A673 (cell line): ENCODE data around the gene NEK9. TPM values are rescaled to one million over a fixed set of nuclear protein-coding genes. Genes with fewer than 3 reads are reported as not detected.

Experiments used
- BruUV-seq: library from RNA; stranded (reverse); fragments of 400-500 nt; replicated peaks from 2 replicates; lab custom pipeline; 2021; lab: Mats Ljungman, UMichigan
- CTCF ChIA-PET: fragments of 300-600 bp; sonication (Branson Sonifier 250); formaldehyde crosslinking; loops from one replicate; lab custom pipeline; 2022; ENCODE audit warnings: antibody characterized with exemption; lab: Charles Lee
- POLR2A ChIA-PET: fragments of 300-600 bp; sonication (Branson Sonifier 250); formaldehyde crosslinking; loops from one replicate; lab custom pipeline; 2022; ENCODE audit warnings: antibody characterized with exemption; ENCODE audit not compliant: low non-redundant PET; lab: Charles Lee
- DNase-seq: peaks from one replicate; pipeline ENCODE4 v3.0.0-alpha.2; 2015; ENCODE audit warnings: low spot score
- H3K27ac ChIP-seq: fragments of 200-600 bp; sonication (generic); 2 replicates; pipeline ENCODE4 v1.5.1; 2016; ENCODE audit warnings: mixed run types, low read depth, mild to moderate bottlenecking, mixed read lengths, antibody characterized with exemption, low read length; ENCODE audit not compliant: poor library complexity, severe bottlenecking
- H3K27me3 ChIP-seq: fragments of 200-600 bp; sonication (generic); replicated peaks from 2 replicates; pipeline ENCODE4 v1.6.1; 2017; ENCODE audit warnings: mixed run types, low read depth, mild to moderate bottlenecking, mixed read lengths, antibody characterized with exemption, low read length; ENCODE audit not compliant: insufficient read depth, poor library complexity
- H3K36me3 ChIP-seq: fragments of 200-600 bp; sonication (generic); 2 replicates; pipeline ENCODE4 v1.6.1; 2016; ENCODE audit warnings: mixed run types, mild to moderate bottlenecking, mixed read lengths, antibody characterized with exemption, low read length; ENCODE audit not compliant: insufficient read depth, poor library complexity, severe bottlenecking
- H3K4me1 ChIP-seq: fragments of 200-600 bp; sonication (generic); 2 replicates; pipeline ENCODE4 v1.6.1; 2017; ENCODE audit warnings: mixed run types, mild to moderate bottlenecking, mixed read lengths, antibody characterized with exemption, low read length; ENCODE audit not compliant: insufficient read depth, poor library complexity, severe bottlenecking
- H3K4me3 ChIP-seq: fragments of 200-600 bp; sonication (generic); 2 replicates; pipeline ENCODE4 v1.5.1; 2016; ENCODE audit warnings: low read depth, mixed run types, mild to moderate bottlenecking, mixed read lengths, low read length; ENCODE audit not compliant: poor library complexity, severe bottlenecking
- H3K9me3 ChIP-seq: fragments of 200-600 bp; sonication (generic); 2 replicates; pipeline ENCODE4 v1.6.1; 2016; ENCODE audit warnings: mixed run types, low read depth, mild to moderate bottlenecking, mixed read lengths, antibody characterized with exemption, low read length; ENCODE audit not compliant: poor library complexity, severe bottlenecking
- CTCF ChIP-seq: fragments of 300-800, 200-600 bp; sonication (generic); conservative IDR thresholded peaks from 2 replicates; pipeline ENCODE4 v1.5.1; 2017; ENCODE audit warnings: low read depth, mild to moderate bottlenecking, antibody characterized with exemption, low read length, moderate library complexity, mixed read lengths
- EZH2 ChIP-seq: fragments of 200-600 bp; sonication (generic); IDR thresholded peaks from 2 replicates; pipeline ENCODE4 v1.6.1; 2017; ENCODE audit warnings: borderline replicate concordance, low read depth, mild to moderate bottlenecking, mixed read lengths, antibody characterized with exemption, low read length; ENCODE audit not compliant: poor library complexity, severe bottlenecking
- intact Hi-C: fragments of 100-400 bp; cut with micrococcal nuclease; formaldehyde crosslinking; loops from one replicate; pipeline ENCODE4 v1.10.0; 2022; ENCODE audit not compliant: unreplicated experiment
- total RNA-seq: library from RNA; stranded (reverse); gene quantifications from 2 replicates; pipeline ENCODE4 v1.2.3, GENCODE V29; 2021

The NEK9 gene
- total RNA-seq, 1 experiment from 2014 or later = 75.8 TPM

DNA sequence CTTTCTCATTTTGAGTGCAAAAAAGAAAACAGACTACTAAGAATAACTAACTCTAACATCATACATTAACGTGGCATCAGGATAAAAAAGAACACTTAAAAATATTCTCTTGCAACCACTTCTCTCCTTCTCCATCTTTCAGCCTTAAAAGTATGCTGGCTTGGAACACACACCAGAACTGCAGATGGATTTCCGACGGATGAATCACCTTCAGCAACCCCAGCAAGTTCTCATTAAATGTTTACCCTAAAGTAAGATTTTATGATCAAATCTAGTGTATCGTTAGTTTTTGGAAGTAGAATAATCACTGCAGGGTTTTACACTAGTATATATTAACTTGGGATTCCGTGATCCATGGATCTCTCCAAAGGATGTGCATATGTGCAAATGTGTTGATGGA is 1.2 kb downstream of the NEK9 start:
- no peak for DNase-seq
- POLR2A ChIA-PET = no interaction called here
- intact Hi-C loops = loop anchor here (10.0 kb wide), 1 partner anchor 439 kb away; no protein-coding TSS in a partner anchor
- no peak for TF ChIP-seq EZH2
- no peak for TF ChIP-seq CTCF
- Histone ChIP-seq H3K4me3 (peak overlapping the region; percentile 69), H3K27me3 (no peaks in the 10 kb centered on the region), H3K27ac (no peak overlapping the region), H3K4me1 (peaks cover 20% of the 10 kb centered on the region), H3K36me3 (peaks cover 4% of the 10 kb centered on the region), H3K9me3 (no peaks in the 10 kb centered on the region)
- no TSS peak for BruUV-seq
- CTCF ChIA-PET = no interaction called here

DNA sequence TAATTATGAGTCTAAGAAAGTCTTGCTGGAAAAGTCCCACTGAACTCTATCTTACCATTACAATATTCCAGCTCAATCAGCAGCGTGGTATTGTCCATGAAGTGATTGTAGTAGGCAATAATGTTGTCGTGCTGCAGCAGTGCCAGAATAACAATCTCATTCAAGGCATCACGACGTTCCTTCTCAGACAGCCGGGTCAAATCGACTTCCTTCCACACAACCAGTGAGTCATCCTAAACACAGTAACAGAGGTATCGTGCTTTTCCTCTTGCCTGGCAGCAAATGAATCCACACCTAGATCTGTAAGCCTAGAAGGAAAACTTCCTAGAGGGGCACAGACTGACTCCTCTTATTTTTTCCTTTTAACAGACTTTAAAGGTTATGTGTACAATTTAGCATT is 2.9 kb downstream of the NEK9 start:
- peaks cover 10% of the 10 kb centered on the region for H3K36me3 ChIP-seq
- no TSS peak for BruUV-seq
- POLR2A ChIA-PET = no interaction called here
- peak overlapping the region; percentile 7 for H3K27ac ChIP-seq
- no peaks in the 10 kb centered on the region for H3K27me3 ChIP-seq
- H3K4me1 ChIP-seq = peaks cover 19% of the 10 kb centered on the region
- peak; percentile 69 for DNase-seq
- no peak overlapping the region for H3K4me3 ChIP-seq
- no peaks in the 10 kb centered on the region for H3K9me3 ChIP-seq
- intact Hi-C loops = loop anchor here (10.0 kb wide), 1 partner anchor 441 kb away; no protein-coding TSS in a partner anchor
- TF ChIP-seq EZH2 (no peak), CTCF (no peak)
- CTCF ChIA-PET = no interaction called here

GRCh38 chr14:75121552-75121951 is 5.3 kb downstream of the NEK9 start:
- Histone ChIP-seq H3K9me3 (no peaks in the 10 kb centered on the region), H3K27ac (no peak overlapping the region), H3K27me3 (no peaks in the 10 kb centered on the region), H3K36me3 (peaks cover 33% of the 10 kb centered on the region), H3K4me3 (no peak overlapping the region), H3K4me1 (peaks cover 5% of the 10 kb centered on the region)
- intact Hi-C loops = loop anchor here (10.0 kb wide), 1 partner anchor 443 kb away; no protein-coding TSS in a partner anchor
- CTCF ChIA-PET = no interaction called here
- no TSS peak for BruUV-seq
- no peak for DNase-seq
- POLR2A ChIA-PET = no interaction called here
- TF ChIP-seq EZH2 = no peak
- TF ChIP-seq CTCF = no peak
